GM12872 (cell line): ENCODE measurements around the gene TULP1.

Experiments used
- TF ChIP-seq, protein P1 (sequence below): IDR thresholded peaks from 3 replicates; pipeline ENCODE4 v1.5.1; 2011; ENCODE audit warnings: low read depth, mild to moderate bottlenecking, low read length, moderate library complexity; ENCODE audit not compliant: insufficient read depth

The TULP1 gene

DNA sequence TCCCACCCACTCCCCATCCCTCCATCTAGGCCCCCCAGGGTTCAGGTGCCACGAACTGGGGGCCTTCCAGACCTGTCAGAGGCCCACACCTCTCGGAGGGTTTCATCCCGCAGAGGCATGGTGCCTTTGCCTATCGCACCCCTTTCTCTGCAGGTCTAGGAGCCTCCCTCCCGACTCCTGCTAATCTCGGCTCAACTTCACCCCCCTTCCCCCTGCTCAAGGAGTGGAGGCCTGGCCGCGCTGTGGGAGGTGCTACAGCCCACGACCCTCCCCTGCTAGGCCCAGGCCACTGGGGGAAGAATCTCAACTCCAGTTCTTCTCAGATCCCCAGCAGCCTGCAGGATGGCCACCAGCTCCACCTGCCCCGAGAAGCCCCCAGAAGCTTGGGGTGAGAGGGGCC, at the start of gene TULP1:
TSS of gene TULP1 (minus strand) at position 157 of the 400 bp plus-strand sequence. CDS start at position 119, 38 bp downstream.
- TF ChIP-seq, protein P1, sequence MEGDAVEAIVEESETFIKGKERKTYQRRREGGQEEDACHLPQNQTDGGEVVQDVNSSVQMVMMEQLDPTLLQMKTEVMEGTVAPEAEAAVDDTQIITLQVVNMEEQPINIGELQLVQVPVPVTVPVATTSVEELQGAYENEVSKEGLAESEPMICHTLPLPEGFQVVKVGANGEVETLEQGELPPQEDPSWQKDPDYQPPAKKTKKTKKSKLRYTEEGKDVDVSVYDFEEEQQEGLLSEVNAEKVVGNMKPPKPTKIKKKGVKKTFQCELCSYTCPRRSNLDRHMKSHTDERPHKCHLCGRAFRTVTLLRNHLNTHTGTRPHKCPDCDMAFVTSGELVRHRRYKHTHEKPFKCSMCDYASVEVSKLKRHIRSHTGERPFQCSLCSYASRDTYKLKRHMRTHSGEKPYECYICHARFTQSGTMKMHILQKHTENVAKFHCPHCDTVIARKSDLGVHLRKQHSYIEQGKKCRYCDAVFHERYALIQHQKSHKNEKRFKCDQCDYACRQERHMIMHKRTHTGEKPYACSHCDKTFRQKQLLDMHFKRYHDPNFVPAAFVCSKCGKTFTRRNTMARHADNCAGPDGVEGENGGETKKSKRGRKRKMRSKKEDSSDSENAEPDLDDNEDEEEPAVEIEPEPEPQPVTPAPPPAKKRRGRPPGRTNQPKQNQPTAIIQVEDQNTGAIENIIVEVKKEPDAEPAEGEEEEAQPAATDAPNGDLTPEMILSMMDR: no peak

- TF ChIP-seq, protein P1: no peak
Observed at GRCh38 chr6:35562060-35562459, 49.4 kb upstream of the TULP1 start.

DNA sequence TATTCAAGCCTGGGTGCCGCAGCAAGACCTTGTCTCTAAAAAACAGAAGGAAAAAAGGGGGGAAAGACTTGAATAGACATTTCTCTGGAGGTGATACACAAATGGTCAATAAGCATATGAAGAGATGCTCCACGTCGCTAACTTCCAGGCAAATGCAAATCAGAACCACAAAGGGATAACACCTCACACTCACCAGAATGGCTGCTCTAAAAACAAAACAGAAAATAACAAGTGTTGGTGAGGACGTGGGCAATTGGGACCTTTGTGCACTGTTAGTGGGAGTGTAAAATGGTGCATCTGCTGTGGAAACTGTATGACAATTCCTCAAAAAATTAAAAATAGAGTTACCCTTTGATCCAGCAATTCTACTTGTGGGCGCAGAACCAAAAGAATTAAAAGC, 48.4 kb upstream of the TULP1 start:
- TF ChIP-seq, protein P1: no peak

DNA sequence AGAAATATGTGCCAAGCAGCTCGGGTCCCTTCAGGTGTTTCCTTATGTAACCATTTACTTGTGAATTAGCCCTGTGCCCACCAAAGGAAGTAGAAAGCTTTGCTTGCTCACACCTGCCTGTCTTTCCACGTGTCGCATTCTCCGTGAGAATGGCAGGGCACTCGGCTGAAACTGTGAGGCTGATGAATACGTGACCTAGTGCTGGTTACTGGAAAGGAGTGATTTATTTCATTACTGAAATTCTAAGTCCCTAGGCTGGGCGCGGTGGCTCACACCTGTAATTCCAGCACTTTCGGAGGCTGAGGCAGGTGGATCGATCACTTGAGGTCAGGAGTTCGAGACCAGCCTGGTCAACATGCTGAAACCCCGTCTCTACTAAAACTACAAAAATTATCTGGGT, 45.9 kb upstream of the TULP1 start:
- TF ChIP-seq, protein P1: no peak

- TF ChIP-seq, protein P1: no peak
Observed at GRCh38 chr6:35557239-35557638, 44.5 kb upstream of the TULP1 start.

- TF ChIP-seq, protein P1: no peak
Observed at GRCh38 chr6:35554811-35555210, 42.1 kb upstream of the TULP1 start.

DNA sequence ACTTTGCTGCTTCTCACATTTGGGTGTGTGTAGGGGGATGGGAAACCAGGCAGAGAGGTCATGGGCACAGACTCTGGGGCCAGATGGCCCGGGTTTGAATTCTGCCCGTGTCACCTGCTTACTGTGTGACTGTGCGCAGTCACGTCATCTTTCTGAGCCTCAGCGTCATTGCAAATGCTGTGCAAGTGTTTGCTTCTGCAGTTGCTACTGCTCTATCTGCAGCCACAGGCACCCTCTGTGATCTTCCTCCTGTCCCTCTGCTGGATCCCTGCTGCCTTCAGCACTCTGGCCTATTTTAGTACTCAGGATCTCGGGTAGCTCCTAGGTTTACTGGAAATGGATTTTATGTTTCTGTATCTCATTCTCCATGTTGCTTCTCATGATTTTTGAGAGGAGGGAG, 40.6 kb upstream of the TULP1 start:
- TF ChIP-seq, protein P1: no peak
